Measurements from ENCODE around the gene RFX2. TPM values are rescaled to one million over a fixed set of nuclear protein-coding genes. Genes with fewer than 3 reads are reported as not detected.

Gene RFX2
- polyA plus RNA-seq, 2 of the 4 experiments (the other 2 are of a cell fraction) = 3.7 to 3.9 TPM

DNA sequence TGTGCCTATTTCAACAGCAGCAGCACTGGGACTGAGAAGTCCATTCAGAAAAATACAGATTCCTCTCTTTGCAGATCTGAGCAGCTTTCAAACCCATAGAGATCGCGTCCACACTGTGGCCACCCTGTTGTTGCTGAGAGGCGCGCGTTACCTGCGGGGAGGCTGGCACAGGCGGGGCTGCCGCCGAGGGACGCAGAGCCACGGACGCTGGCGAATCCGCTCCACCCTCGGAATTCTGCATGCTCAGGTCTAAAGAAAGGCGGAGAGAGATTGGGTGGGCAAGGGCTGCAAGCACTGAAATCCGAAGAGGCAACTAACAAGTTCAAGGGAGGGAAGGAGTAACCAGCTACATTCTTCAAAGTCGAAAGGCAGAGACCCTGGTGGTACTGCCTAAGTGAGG is 63.0 kb downstream of the RFX2 start:
- ChIA-PET POLR2A (no interaction called here), CTCF (interaction anchor here (0.6 to 4.9 kb wide), 35 partner anchors 9 to 526 kb away, joined by 3 to 144 read pairs (median 5); partner anchors contain the start of genes ACSBG2 and NRTN)
- no peak overlapping the region for H3K27ac ChIP-seq
- FAIRE-seq (no peak), ATAC-seq (no peak), DNase-seq (ENCODE audit: low read depth in 1 of 2, low spot score in 1 of 2) (no peak)
- TF ChIP-seq, protein P1, sequence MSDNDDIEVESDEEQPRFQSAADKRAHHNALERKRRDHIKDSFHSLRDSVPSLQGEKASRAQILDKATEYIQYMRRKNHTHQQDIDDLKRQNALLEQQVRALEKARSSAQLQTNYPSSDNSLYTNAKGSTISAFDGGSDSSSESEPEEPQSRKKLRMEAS (IDR thresholded peaks at IDR 0.05) = no peak
- no peak for TF ChIP-seq CEBPB (IDR thresholded peaks at IDR 0.05)
- TF ChIP-seq KDM1A (IDR thresholded peaks at IDR 0.05; ENCODE audit: low read depth) = no peak
- 84% methylated on average over 18 of the region's 18 CpGs for WGBS (ENCODE audit: missing lambda C conversion rate)
- no peak overlapping the region for H3K4me2 ChIP-seq
- peaks cover 7% of the 10 kb centered on the region for H3K4me1 ChIP-seq
- H3K4me3 ChIP-seq = no peak overlapping the region
- no peaks in the 10 kb centered on the region for H3K9me3 ChIP-seq

DNA sequence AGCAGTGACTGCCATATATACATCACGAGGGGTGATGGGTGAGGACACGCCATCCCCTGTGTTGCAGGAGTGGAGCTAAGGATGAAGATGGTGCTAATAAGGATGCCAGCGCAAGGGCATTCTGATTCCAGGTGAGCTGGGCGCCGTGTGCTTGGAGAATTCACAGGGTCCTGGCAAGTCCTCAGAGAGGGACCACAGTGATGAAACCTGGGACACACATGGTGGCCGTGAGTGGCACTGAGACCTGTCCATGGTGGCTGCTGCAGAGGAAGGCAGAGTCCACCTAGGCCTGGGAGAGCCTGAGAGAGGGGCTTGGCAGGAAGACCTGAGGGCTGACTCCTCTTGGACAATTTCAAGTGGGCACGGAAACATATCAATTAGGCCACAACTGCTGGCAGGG is 65.2 kb downstream of the RFX2 start:
- TF ChIP-seq, protein P2, sequence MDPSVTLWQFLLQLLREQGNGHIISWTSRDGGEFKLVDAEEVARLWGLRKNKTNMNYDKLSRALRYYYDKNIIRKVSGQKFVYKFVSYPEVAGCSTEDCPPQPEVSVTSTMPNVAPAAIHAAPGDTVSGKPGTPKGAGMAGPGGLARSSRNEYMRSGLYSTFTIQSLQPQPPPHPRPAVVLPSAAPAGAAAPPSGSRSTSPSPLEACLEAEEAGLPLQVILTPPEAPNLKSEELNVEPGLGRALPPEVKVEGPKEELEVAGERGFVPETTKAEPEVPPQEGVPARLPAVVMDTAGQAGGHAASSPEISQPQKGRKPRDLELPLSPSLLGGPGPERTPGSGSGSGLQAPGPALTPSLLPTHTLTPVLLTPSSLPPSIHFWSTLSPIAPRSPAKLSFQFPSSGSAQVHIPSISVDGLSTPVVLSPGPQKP (IDR thresholded peaks at IDR 0.05; ENCODE audit: low read depth, low read length) = no peak
- WGBS (ENCODE audit: missing lambda C conversion rate) = 91% methylated on average over 7 of the region's 7 CpGs

DNA sequence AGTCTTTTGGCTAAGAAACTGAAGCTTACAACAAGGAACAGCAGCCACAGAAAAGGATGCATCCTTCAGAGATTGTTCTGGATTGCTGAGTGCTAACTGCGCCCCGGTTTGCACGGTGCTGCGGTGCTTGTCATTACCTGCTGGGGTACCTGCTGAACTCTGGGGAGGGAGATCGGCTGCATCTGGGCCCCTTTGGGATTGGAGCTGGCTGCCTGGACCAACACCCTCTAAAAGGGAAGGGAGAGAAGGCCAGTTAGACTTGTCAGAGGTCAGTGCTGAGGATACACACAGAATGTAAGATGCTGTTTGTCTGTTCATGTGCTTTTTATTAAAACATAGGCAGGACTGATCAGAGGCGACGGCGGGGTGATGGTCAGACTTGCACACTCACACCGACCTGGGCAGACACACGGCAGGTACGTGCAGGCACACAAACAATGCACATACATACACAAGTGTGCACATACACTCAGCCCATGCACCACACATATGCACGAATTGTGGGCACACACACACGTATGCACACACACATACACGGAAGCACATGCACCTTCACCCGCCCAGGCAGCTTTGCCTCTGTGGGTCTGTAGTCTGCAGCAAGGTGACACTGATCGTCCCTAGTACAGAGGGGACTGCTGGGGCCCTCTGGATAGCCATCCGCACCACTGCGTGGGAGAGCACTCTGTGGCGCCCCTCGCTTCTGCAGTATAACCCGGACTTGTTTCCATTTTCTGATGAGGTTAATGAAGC is 66.1 kb downstream of the RFX2 start:
- H3K9me3 ChIP-seq = no peaks in the 10 kb centered on the region
- H3K4me1 ChIP-seq = peaks cover 7% of the 10 kb centered on the region
- DNase-seq (ENCODE audit: low read depth in 1 of 2, low spot score in 1 of 2) (no peak), ATAC-seq (no peak), FAIRE-seq (no peak)
- H3K4me3 ChIP-seq = no peak overlapping the region
- no peak overlapping the region for H3K27ac ChIP-seq
- CTCF ChIA-PET = interaction anchor here (1.1 to 4.9 kb wide), 3 partner anchors 21 to 81 kb away, joined by 4 to 61 read pairs (median 20); no protein-coding TSS in a partner anchor
- POLR2A ChIA-PET = no interaction called here
- 90% methylated on average over 17 of the region's 21 CpGs for WGBS (ENCODE audit: missing lambda C conversion rate)
- H3K4me2 ChIP-seq = no peak overlapping the region
- TF ChIP-seq SMC3 (IDR thresholded peaks at IDR 0.05) (no peak), HOXA7 (CRISPR knock-in tag; IDR thresholded peaks at IDR 0.05) (no peak), RFX5 (IDR thresholded peaks at IDR 0.05) (no peak), POLR2AphosphoS2 (conservative IDR thresholded peaks at IDR 0.05; ENCODE audit: low read length) (no peak), BHLHE40 (IDR thresholded peaks at IDR 0.05; ENCODE audit: low read depth, low read length) (no peak), GATA3 (IDR thresholded peaks at IDR 0.05; ENCODE audit: borderline replicate concordance) (no peak), KDM5A (IDR thresholded peaks at IDR 0.05) (no peak), JUNB (IDR thresholded peaks at IDR 0.05) (no peak), CEBPB (IDR thresholded peaks at IDR 0.05) (no peak), MAFK (IDR thresholded peaks at IDR 0.05; ENCODE audit: partially characterized antibody) (no peak)
- TF ChIP-seq, protein P3, sequence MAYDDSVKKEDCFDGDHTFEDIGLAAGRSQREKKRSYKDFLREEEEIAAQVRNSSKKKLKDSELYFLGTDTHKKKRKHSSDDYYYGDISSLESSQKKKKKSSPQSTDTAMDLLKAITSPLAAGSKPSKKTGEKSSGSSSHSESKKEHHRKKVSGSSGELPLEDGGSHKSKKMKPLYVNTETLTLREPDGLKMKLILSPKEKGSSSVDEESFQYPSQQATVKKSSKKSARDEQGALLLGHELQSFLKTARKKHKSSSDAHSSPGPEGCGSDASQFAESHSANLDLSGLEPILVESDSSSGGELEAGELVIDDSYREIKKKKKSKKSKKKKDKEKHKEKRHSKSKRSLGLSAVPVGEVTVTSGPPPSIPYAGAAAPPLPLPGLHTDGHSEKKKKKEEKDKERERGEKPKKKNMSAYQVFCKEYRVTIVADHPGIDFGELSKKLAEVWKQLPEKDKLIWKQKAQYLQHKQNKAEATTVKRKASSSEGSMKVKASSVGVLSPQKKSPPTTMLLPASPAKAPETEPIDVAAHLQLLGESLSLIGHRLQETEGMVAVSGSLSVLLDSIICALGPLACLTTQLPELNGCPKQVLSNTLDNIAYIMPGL (CRISPR knock-in tag; IDR thresholded peaks at IDR 0.05; ENCODE audit: borderline replicate concordance) = no peak
- TF ChIP-seq, protein P4, sequence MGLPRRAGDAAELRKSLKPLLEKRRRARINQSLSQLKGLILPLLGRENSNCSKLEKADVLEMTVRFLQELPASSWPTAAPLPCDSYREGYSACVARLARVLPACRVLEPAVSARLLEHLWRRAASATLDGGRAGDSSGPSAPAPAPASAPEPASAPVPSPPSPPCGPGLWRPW (IDR thresholded peaks at IDR 0.05) = no peak

More for the DNA sequence above, 65.2 kb downstream of the RFX2 start:
- CTCF ChIA-PET = interaction anchor here (3.2 to 4.9 kb wide), 2 partner anchors 57 to 81 kb away, joined by 20 to 61 read pairs; no protein-coding TSS in a partner anchor
- POLR2A ChIA-PET = no interaction called here
- Histone ChIP-seq H3K4me3 (no peak overlapping the region), H3K4me2 (no peak overlapping the region), H3K4me1 (peaks cover 7% of the 10 kb centered on the region), H3K27ac (no peak overlapping the region), H3K9me3 (no peaks in the 10 kb centered on the region)
- no peak for ATAC-seq
- no peak for FAIRE-seq
- no peak for DNase-seq (ENCODE audit: low read depth in 1 of 2, low spot score in 1 of 2)
